Testis (tissue), 3 donors: ENCODE data around the gene SFRP2. TPM values are rescaled to one million over a fixed set of nuclear protein-coding genes. Genes with fewer than 3 reads are reported as not detected.

Experiments used
- DNase-seq: peaks from one replicate; pipeline ENCODE4 v3.0.0-alpha.2; 2019
- H3K27ac ChIP-seq, 2 donors: fragments of 200-600 bp; sonication (generic); one replicate each; pipeline ENCODE4 v1.5.1; 2019
- H3K27me3 ChIP-seq: fragments of 200-600 bp; sonication (generic); one replicate; pipeline ENCODE4 v1.5.1; 2019
- H3K36me3 ChIP-seq: fragments of 200-600 bp; sonication (generic); one replicate; pipeline ENCODE4 v1.5.1; 2017; ENCODE audit warnings: low read depth; ENCODE audit errors: missing control alignments
- H3K4me1 ChIP-seq: fragments of 200-600 bp; sonication (generic); one replicate; pipeline ENCODE4 v1.5.1; 2019
- H3K4me3 ChIP-seq, 2 donors: fragments of 200-600 bp; sonication (generic); one replicate each; pipeline ENCODE4 v1.5.1; 2017 to 2019
- H3K9me3 ChIP-seq: fragments of 200-600 bp; sonication (generic); one replicate; pipeline ENCODE4 v1.5.1; 2017
- POLR2A ChIP-seq: fragments of 450-650 bp; IDR thresholded peaks from one replicate; pipeline ENCODE4 v1.6.1; 2017; ENCODE audit warnings: antibody characterized with exemption, mild to moderate bottlenecking, moderate library complexity
- WGBS, 2 donors: methylation state at CpG; one replicate each; pipeline ENCODE4 v1.1.5; 2018; 5-methylcytosine and 5-hydroxymethylcytosine counted together
- intact Hi-C: fragments of 100-400 bp; cut with DNase I; formaldehyde crosslinking; loops from one replicate; pipeline ENCODE4 v1.15.1; 2023; ENCODE audit warnings: low total_unique reads
- polyA plus RNA-seq: library from polyadenylated mRNA; stranded (reverse); fragments of 350-450 nt; fragmentation: Illumina TruSeq; extraction: RNeasy Lipid Tissue Mini Kit (QIAGEN cat#74804); gene quantifications from one replicate; pipeline ENCODE4 v1.2.3, GENCODE V29; 2014; ENCODE audit warnings: low read depth, low replicate concordance; ENCODE audit not compliant: insufficient read depth
- total RNA-seq, 2 donors: library from RNA; depleted of rRNA; stranded (reverse); fragments of >200 nt; gene quantifications; one replicate each; pipeline ENCODE4 v1.2.3, GENCODE V29; 2016
- TF ChIP-seq, protein P1 (sequence below), 3 experiments: fragments of 450-650 bp in 2 of 3; fragments of 200-600 bp in 1 of 3; sonication (generic) in 1 of 3; IDR thresholded peaks; one replicate each; pipeline ENCODE4 v1.5.1; 2016 to 2019; ENCODE audit warnings: antibody characterized with exemption in 3 of 3, mild to moderate bottlenecking in 2 of 3, moderate library complexity in 1 of 3

Gene SFRP2
- total and polyA plus RNA-seq, 3 donors from 2014 or later: 0.39 to 65.6 (median 1.2) TPM

DNA sequence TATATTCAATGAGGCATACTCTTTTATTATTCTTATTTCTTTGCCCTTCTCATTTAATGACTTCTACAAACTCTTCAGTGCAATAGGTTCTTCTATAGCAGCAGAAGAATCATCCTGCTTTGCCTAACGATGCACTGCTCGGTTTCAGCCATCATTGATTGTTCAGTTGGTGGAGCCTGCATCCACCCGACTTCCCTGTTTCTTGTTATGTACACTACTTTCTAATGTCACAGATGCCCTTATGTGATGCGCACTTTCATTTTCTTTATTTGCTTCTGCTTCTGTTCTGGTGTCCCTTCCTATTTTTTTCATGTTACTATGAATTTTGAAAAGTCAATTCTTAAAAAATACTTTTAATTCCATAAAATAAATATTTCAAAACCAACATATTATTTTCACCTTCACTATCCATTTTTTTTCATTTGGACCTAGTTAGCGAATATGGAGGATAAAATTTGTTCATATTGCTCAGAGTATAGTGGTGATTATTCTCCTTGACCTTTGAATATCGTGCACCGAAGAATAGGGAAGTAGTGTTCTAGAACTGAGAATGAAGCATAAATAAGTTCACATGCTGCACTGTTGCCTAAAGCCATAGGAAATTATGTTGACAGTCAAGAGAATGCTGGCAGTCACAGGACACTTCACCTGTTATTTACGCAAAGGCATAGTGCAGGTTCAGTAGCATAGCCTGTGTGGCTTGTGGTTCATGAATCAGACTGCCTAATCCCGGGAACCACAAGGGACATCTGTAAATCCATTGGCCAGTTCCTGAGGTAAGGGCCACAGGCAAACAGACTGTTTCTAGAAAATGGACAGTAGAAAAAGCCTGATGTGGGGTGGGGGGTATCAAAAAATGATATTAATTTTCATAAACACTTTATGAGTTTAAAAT, 21.3 kb upstream of the SFRP2 start:
- TF ChIP-seq POLR2A: no peak
- TF ChIP-seq, protein P1, sequence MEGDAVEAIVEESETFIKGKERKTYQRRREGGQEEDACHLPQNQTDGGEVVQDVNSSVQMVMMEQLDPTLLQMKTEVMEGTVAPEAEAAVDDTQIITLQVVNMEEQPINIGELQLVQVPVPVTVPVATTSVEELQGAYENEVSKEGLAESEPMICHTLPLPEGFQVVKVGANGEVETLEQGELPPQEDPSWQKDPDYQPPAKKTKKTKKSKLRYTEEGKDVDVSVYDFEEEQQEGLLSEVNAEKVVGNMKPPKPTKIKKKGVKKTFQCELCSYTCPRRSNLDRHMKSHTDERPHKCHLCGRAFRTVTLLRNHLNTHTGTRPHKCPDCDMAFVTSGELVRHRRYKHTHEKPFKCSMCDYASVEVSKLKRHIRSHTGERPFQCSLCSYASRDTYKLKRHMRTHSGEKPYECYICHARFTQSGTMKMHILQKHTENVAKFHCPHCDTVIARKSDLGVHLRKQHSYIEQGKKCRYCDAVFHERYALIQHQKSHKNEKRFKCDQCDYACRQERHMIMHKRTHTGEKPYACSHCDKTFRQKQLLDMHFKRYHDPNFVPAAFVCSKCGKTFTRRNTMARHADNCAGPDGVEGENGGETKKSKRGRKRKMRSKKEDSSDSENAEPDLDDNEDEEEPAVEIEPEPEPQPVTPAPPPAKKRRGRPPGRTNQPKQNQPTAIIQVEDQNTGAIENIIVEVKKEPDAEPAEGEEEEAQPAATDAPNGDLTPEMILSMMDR (IDR thresholded peaks at IDR 0.05): no peak
- WGBS, 2 donors: 87 to 91% methylated on average over 9 of the region's 9 CpGs
- H3K4me3 ChIP-seq: no peak overlapping the region
- H3K4me1 ChIP-seq: no peaks in the 10 kb centered on the region
- DNase-seq: no peak
- no peaks in the 10 kb centered on the region for H3K9me3 ChIP-seq
- H3K27me3 ChIP-seq: no peaks in the 10 kb centered on the region
- H3K36me3 ChIP-seq: no peaks in the 10 kb centered on the region
- H3K27ac ChIP-seq: no peak overlapping the region
- intact Hi-C loops: no loop called here

DNA sequence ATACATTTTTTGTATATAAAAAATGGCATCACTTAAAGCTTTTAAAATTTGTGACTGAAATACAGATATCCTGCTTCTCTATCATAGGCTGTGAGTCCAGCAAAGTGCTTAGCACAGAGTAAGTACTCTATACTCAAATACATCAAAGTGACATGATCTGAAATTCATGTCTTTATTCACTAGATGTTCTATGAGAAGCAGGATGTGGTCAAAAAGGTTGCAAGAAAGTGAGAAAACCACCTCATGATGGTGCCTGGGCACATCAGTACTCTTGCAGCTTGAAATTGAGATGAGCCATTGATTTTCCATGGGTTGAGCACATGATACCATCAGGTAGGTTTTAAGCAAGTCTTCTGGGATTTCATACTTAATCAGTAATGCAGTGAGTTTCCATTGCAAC, 20.4 kb upstream of the SFRP2 start:
- intact Hi-C loops: no loop called here
- no peak for TF ChIP-seq POLR2A
- TF ChIP-seq, protein P1 (IDR thresholded peaks at IDR 0.05): no peak
- Histone ChIP-seq H3K4me3 (no peak overlapping the region), H3K27ac (no peak overlapping the region), H3K27me3 (no peaks in the 10 kb centered on the region), H3K4me1 (no peaks in the 10 kb centered on the region), H3K36me3 (no peaks in the 10 kb centered on the region), H3K9me3 (no peaks in the 10 kb centered on the region)
- no peak for DNase-seq

DNA sequence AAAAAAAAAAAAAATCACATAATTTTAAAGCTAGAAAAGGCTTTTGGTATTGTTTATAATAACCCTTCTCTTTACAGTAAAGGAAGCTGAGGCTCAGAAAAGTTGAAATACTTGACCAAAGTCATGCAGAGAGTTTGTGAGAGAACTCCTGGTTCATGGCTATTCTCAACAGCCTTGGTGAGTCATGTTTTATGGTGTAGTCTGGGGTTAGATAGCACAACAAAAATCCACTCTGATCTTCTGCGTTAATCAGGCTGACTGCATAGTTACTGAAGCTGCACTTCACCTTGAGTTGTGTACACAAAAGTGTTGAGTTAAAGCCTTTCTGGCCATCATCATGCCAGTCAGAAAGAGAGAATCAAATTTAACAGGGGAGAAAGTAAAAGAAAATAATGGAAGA, 19.3 kb upstream of the SFRP2 start:
- intact Hi-C loops: no loop called here
- H3K27me3 ChIP-seq: no peaks in the 10 kb centered on the region
- no peaks in the 10 kb centered on the region for H3K9me3 ChIP-seq

DNA sequence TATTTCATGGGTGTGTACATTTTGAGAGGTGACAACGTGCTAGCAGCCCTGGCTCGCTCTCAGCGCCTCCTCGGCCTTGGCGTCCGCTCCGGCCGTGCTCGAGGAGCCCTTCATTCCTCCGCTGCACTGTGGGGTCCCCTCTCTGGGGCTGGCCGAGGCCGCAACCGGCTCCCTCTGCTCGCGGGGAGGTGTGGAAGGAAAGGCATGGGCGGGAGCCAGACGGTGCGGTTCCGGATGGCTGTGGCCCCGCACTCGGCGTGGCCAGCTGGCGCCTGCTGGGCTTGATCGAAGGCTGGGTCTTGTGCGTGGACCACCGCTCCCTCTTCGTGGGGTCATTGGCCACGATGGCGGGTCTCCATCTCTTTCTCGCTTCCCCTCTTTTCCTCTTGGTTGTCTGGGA, 17.2 kb upstream of the SFRP2 start:
- H3K9me3 ChIP-seq: no peaks in the 10 kb centered on the region
- TF ChIP-seq, protein P1 (IDR thresholded peaks at IDR 0.05): no peak
- H3K27me3 ChIP-seq: no peaks in the 10 kb centered on the region
- peak overlapping the region; percentile 34 to 53 for H3K4me3 ChIP-seq
- DNase-seq: no peak
- 54 to 78% methylated on average over 17 to 30 of the region's 30 CpGs for WGBS, 2 donors
- no peaks in the 10 kb centered on the region for H3K36me3 ChIP-seq
- intact Hi-C loops: no loop called here
- no peaks in the 10 kb centered on the region for H3K4me1 ChIP-seq
- H3K27ac ChIP-seq: no peak overlapping the region

More for the DNA sequence above, 19.3 kb upstream of the SFRP2 start:
- Histone ChIP-seq H3K4me1 (no peaks in the 10 kb centered on the region), H3K4me3 (no peak overlapping the region), H3K27ac (no peak overlapping the region), H3K36me3 (no peaks in the 10 kb centered on the region)
- TF ChIP-seq, protein P1 (IDR thresholded peaks at IDR 0.05): no peak
- no peak for TF ChIP-seq POLR2A
- 25 to 55% methylated on average over 1 of the region's 1 CpG for WGBS, 2 donors
- no peak for DNase-seq

DNA sequence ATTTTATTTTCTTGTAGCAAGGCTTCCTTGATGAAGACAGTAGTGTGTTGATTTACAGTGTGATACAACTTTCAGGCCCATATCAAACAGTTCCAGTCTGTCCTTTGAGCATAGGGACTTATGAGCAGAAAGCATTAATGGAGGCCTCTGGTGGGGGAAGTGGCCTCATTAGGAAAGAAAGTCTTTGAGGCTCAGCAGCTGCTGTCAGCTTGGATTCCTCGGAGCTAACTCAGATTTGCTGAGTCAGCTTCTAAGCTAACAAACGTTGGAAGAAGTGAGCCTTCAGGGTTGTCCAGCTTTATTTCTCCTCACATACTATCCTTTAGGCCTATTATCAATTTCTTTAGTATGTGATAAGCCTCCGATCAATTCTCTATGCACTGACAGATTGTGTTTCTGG, 15.8 kb upstream of the SFRP2 start:
- no peaks in the 10 kb centered on the region for H3K9me3 ChIP-seq
- 24 to 28% methylated on average over 3 of the region's 3 CpGs for WGBS, 2 donors
- no peaks in the 10 kb centered on the region for H3K27me3 ChIP-seq
- H3K36me3 ChIP-seq: no peaks in the 10 kb centered on the region
- H3K4me3 ChIP-seq: no peak overlapping the region
- TF ChIP-seq POLR2A: no peak
- TF ChIP-seq, protein P1 (IDR thresholded peaks at IDR 0.05): no peak
- no peak for DNase-seq
- intact Hi-C loops: no loop called here
- no peak overlapping the region for H3K27ac ChIP-seq
- H3K4me1 ChIP-seq: peaks cover 2% of the 10 kb centered on the region
